ENCODE data around the gene FUT9. TPM values are rescaled to one million over a fixed set of nuclear protein-coding genes. Genes with fewer than 3 reads are reported as not detected.

The FUT9 gene
- total RNA-seq, 2 experiments from 2014 or later: not detected

DNA sequence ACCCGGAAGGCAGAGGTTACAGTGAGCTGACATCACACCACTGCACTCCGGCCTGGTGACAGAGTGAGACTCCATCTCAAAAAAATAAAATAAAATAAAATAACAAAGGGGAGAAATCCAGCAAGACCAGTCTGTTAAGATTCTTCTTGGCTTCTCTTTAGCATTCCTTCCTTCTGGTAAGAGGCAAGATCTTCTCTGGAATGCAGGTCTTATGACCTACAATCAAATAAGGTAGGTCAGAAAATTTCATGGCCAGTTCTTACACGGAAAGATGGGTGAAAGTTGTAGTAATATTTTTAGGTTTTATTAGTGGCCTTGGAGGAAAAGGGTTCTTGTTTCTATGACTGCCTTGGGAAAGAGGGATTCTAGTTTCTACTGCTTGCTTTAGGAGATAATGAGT is 180.9 kb downstream of the FUT9 start:
- Histone ChIP-seq H2AFZ (ENCODE audit: low read length) (no peak overlapping the region), H4K20me1 (ENCODE audit: insufficient read depth, low read length) (no peaks in the 10 kb centered on the region), H3K4me3 (ENCODE audit: low read depth, low read length, poor library complexity, severe bottlenecking) (no peak overlapping the region), H3K9me3 (ENCODE audit: low read length) (no peaks in the 10 kb centered on the region), H3K36me3 (ENCODE audit: insufficient read depth, low read length) (no peaks in the 10 kb centered on the region), H3K9me2 (ENCODE audit: insufficient read depth, low read length) (no peaks in the 10 kb centered on the region), H3K79me2 (ENCODE audit: insufficient read depth, low read depth, low read length) (no peaks in the 10 kb centered on the region), H3K27ac (ENCODE audit: low read depth, low read length, poor library complexity, severe bottlenecking) (no peak overlapping the region), H3K4me1 (ENCODE audit: insufficient read depth, low read length, poor library complexity, severe bottlenecking) (no peaks in the 10 kb centered on the region), H3K4me2 (ENCODE audit: low read length) (no peak overlapping the region)
- DNase-seq (ENCODE audit: low spot score): no peak
- POLR2A ChIA-PET: no interaction called here
- intact Hi-C loops (cut with micrococcal nuclease; ENCODE audit: unreplicated experiment): no loop called here
- CTCF ChIA-PET (ENCODE audit: unreplicated experiment): no interaction called here
- BruUV-seq (replicated peaks): no TSS peak
- TF ChIP-seq, protein P1, sequence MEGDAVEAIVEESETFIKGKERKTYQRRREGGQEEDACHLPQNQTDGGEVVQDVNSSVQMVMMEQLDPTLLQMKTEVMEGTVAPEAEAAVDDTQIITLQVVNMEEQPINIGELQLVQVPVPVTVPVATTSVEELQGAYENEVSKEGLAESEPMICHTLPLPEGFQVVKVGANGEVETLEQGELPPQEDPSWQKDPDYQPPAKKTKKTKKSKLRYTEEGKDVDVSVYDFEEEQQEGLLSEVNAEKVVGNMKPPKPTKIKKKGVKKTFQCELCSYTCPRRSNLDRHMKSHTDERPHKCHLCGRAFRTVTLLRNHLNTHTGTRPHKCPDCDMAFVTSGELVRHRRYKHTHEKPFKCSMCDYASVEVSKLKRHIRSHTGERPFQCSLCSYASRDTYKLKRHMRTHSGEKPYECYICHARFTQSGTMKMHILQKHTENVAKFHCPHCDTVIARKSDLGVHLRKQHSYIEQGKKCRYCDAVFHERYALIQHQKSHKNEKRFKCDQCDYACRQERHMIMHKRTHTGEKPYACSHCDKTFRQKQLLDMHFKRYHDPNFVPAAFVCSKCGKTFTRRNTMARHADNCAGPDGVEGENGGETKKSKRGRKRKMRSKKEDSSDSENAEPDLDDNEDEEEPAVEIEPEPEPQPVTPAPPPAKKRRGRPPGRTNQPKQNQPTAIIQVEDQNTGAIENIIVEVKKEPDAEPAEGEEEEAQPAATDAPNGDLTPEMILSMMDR (conservative IDR thresholded peaks at IDR 0.05; ENCODE audit: low read length): no peak
- no peak for TF ChIP-seq EZH2phosphoT487 (IDR thresholded peaks at IDR 0.05; ENCODE audit: borderline replicate concordance, low read depth, low read length)

- no peaks in the 10 kb centered on the region for H3K79me2 ChIP-seq (ENCODE audit: insufficient read depth, low read depth, low read length)
- H3K4me2 ChIP-seq (ENCODE audit: low read length): no peak overlapping the region
- no peaks in the 10 kb centered on the region for H3K9me2 ChIP-seq (ENCODE audit: insufficient read depth, low read length)
- H2AFZ ChIP-seq (ENCODE audit: low read length): no peak overlapping the region
- H3K27ac ChIP-seq (ENCODE audit: low read depth, low read length, poor library complexity, severe bottlenecking): no peak overlapping the region
- DNase-seq (ENCODE audit: low spot score): no peak
- ChIA-PET POLR2A (no interaction called here), CTCF (ENCODE audit: unreplicated experiment) (no interaction called here)
- TF ChIP-seq, protein P1 (conservative IDR thresholded peaks at IDR 0.05; ENCODE audit: low read length): no peak
- TF ChIP-seq EZH2phosphoT487 (IDR thresholded peaks at IDR 0.05; ENCODE audit: borderline replicate concordance, low read depth, low read length): no peak
- no peaks in the 10 kb centered on the region for H3K9me3 ChIP-seq (ENCODE audit: low read length)
- no peaks in the 10 kb centered on the region for H3K36me3 ChIP-seq (ENCODE audit: insufficient read depth, low read length)
- no TSS peak for BruUV-seq (replicated peaks)
- intact Hi-C loops (cut with micrococcal nuclease; ENCODE audit: unreplicated experiment): no loop called here
- H3K4me1 ChIP-seq (ENCODE audit: insufficient read depth, low read length, poor library complexity, severe bottlenecking): no peaks in the 10 kb centered on the region
- H4K20me1 ChIP-seq (ENCODE audit: insufficient read depth, low read length): no peaks in the 10 kb centered on the region
- no peak overlapping the region for H3K4me3 ChIP-seq (ENCODE audit: low read depth, low read length, poor library complexity, severe bottlenecking)
Measured at GRCh38 chr6:96197241-96197640, 181.5 kb downstream of the FUT9 start.

- no peaks in the 10 kb centered on the region for H3K9me3 ChIP-seq (ENCODE audit: low read length)
- no peaks in the 10 kb centered on the region for H4K20me1 ChIP-seq (ENCODE audit: insufficient read depth, low read length)
- no peaks in the 10 kb centered on the region for H3K79me2 ChIP-seq (ENCODE audit: insufficient read depth, low read depth, low read length)
- H3K4me3 ChIP-seq (ENCODE audit: low read depth, low read length, poor library complexity, severe bottlenecking): no peak overlapping the region
- H3K27ac ChIP-seq (ENCODE audit: low read depth, low read length, poor library complexity, severe bottlenecking): no peak overlapping the region
- H3K36me3 ChIP-seq (ENCODE audit: insufficient read depth, low read length): no peaks in the 10 kb centered on the region
- POLR2A ChIA-PET: no interaction called here
- BruUV-seq (replicated peaks): no TSS peak
- intact Hi-C loops (cut with micrococcal nuclease; ENCODE audit: unreplicated experiment): no loop called here
- CTCF ChIA-PET (ENCODE audit: unreplicated experiment): no interaction called here
- H3K4me2 ChIP-seq (ENCODE audit: low read length): no peak overlapping the region
- no peaks in the 10 kb centered on the region for H3K4me1 ChIP-seq (ENCODE audit: insufficient read depth, low read length, poor library complexity, severe bottlenecking)
- TF ChIP-seq, protein P1 (conservative IDR thresholded peaks at IDR 0.05; ENCODE audit: low read length): no peak
- TF ChIP-seq EZH2phosphoT487 (IDR thresholded peaks at IDR 0.05; ENCODE audit: borderline replicate concordance, low read depth, low read length): no peak
- H2AFZ ChIP-seq (ENCODE audit: low read length): no peak overlapping the region
- no peaks in the 10 kb centered on the region for H3K9me2 ChIP-seq (ENCODE audit: insufficient read depth, low read length)
- no peak for DNase-seq (ENCODE audit: low spot score)
Measured at GRCh38 chr6:96202571-96202970, 186.8 kb downstream of the FUT9 start.
